Liver (tissue), 9 donors: ENCODE measurements around the gene FGD6. TPM values are rescaled to one million over a fixed set of nuclear protein-coding genes. Genes with fewer than 3 reads are reported as not detected.

Source experiments
- DNase-seq: peaks from one replicate; pipeline ENCODE4 v3.0.0-alpha.2; 2017; ENCODE audit warnings: low spot score
- H3K27ac ChIP-seq, 2 donors: one replicate each; pipeline ENCODE4 v1.7.0; 2013; ENCODE audit warnings: inconsistent platforms in 2 of 2, low read length in 2 of 2, control low read depth in 1 of 2, low read depth in 1 of 2, mild to moderate bottlenecking in 1 of 2
- H3K27me3 ChIP-seq, 4 donors: one replicate each; pipeline versions ENCODE4 v1.6.1 to v1.7.0; 2013; ENCODE audit warnings: low read length in 3 of 4, inconsistent platforms in 1 of 4, mild to moderate bottlenecking in 1 of 4, moderate library complexity in 1 of 4; ENCODE audit not compliant: control insufficient read depth in 4 of 4, insufficient read depth in 4 of 4
- H3K36me3 ChIP-seq, 4 donors: one replicate each; pipeline versions ENCODE4 v1.6.1 to v1.7.0; 2013; ENCODE audit warnings: low read length in 3 of 4, mild to moderate bottlenecking in 3 of 4, low read depth in 1 of 4, moderate library complexity in 1 of 4; ENCODE audit not compliant: control insufficient read depth in 4 of 4, insufficient read depth in 3 of 4
- H3K4me1 ChIP-seq, 4 donors: one replicate each; pipeline versions ENCODE4 v1.6.1 to v1.7.0; 2013; ENCODE audit warnings: low read length in 3 of 4, mild to moderate bottlenecking in 3 of 4, moderate library complexity in 1 of 4; ENCODE audit not compliant: control insufficient read depth in 4 of 4, insufficient read depth in 4 of 4
- H3K4me3 ChIP-seq, 3 donors: one replicate each; pipeline versions ENCODE4 v1.6.1 to v1.7.0; 2013; ENCODE audit warnings: low read length in 3 of 3, control low read depth in 1 of 3, low read depth in 1 of 3, mild to moderate bottlenecking in 1 of 3
- H3K9ac ChIP-seq, 2 donors: one replicate each; pipeline ENCODE4 v1.7.0; 2013; ENCODE audit warnings: low read length in 2 of 2, mild to moderate bottlenecking in 2 of 2, moderate library complexity in 2 of 2, control low read depth in 1 of 2, low read depth in 1 of 2
- H3K9me3 ChIP-seq, 4 donors: one replicate each; pipeline versions ENCODE4 v1.6.1 to v1.7.0; 2013; ENCODE audit warnings: low read length in 3 of 4; ENCODE audit not compliant: control insufficient read depth in 4 of 4
- ATF3 ChIP-seq: IDR thresholded peaks from 2 replicates; pipeline ENCODE4 v1.6.1; 2016; ENCODE audit warnings: antibody characterized with exemption
- CTCF ChIP-seq: fragments of 150-350 bp; IDR thresholded peaks from 2 replicates; pipeline ENCODE4 v1.5.1; 2017; ENCODE audit warnings: improper control_type of control experiment, low read depth, low read length; ENCODE audit not compliant: missing input control
- EGR1 ChIP-seq, 2 donors: IDR thresholded peaks; 2 replicates each; pipeline ENCODE4 v1.6.1; 2016 to 2018; ENCODE audit warnings: antibody characterized with exemption in 2 of 2, low read depth in 2 of 2
- FOXA1 ChIP-seq: IDR thresholded peaks from 2 replicates; pipeline ENCODE4 v1.6.1; 2016; ENCODE audit warnings: antibody characterized with exemption
- FOXA2 ChIP-seq: IDR thresholded peaks from 2 replicates; pipeline ENCODE4 v1.6.1; 2016; ENCODE audit warnings: antibody characterized with exemption
- GABPA ChIP-seq, 2 donors: IDR thresholded peaks in 1 of 2; conservative IDR thresholded peaks in 1 of 2; 2 replicates each; pipeline ENCODE4 v1.6.1; 2016; ENCODE audit warnings: antibody characterized with exemption in 2 of 2, mild to moderate bottlenecking in 1 of 2, moderate library complexity in 1 of 2
- HNF4G ChIP-seq: IDR thresholded peaks from 2 replicates; pipeline ENCODE4 v1.6.1; 2016; ENCODE audit warnings: antibody characterized with exemption
- JUND ChIP-seq, 2 donors: IDR thresholded peaks; 2 replicates each; pipeline ENCODE4 v1.6.1; 2016; ENCODE audit warnings: antibody characterized with exemption in 2 of 2
- MAX ChIP-seq: IDR thresholded peaks from 2 replicates; pipeline ENCODE4 v1.6.1; 2016; ENCODE audit warnings: antibody characterized with exemption
- NR2F2 ChIP-seq: IDR thresholded peaks from 2 replicates; pipeline ENCODE4 v1.6.1; 2016; ENCODE audit warnings: antibody characterized with exemption
- RAD21 ChIP-seq, 2 donors: IDR thresholded peaks; 2 replicates each; pipeline ENCODE4 v1.6.1; 2016; ENCODE audit warnings: antibody characterized with exemption in 2 of 2, mild to moderate bottlenecking in 2 of 2
- REST ChIP-seq: IDR thresholded peaks from 2 replicates; pipeline ENCODE4 v1.6.1; 2016; ENCODE audit warnings: antibody characterized with exemption, mild to moderate bottlenecking
- RXRA ChIP-seq, 2 donors: IDR thresholded peaks; 2 replicates each; pipeline ENCODE4 v1.6.1; 2017 to 2018; ENCODE audit warnings: antibody characterized with exemption in 2 of 2, mild to moderate bottlenecking in 1 of 2
- ZBTB33 ChIP-seq: IDR thresholded peaks from 2 replicates; pipeline ENCODE4 v1.6.1; 2016; ENCODE audit warnings: antibody characterized with exemption
- WGBS: extraction: QIAGEN DNeasy Blood & Tissue Kit; methylation state at CpG from one replicate; pipeline ENCODE4 v1.1.7; 2013; 5-methylcytosine and 5-hydroxymethylcytosine counted together
- polyA plus RNA-seq, 2 donors: library from polyadenylated mRNA; stranded (reverse) in 1 of 2; unstranded in 1 of 2; fragments of 200-250 nt in 1 of 2; fragments of >200 nt in 1 of 2; fragmentation: Nextera tagmentation in 1 of 2; extraction: Ambion mirVana in 1 of 2; gene quantifications; one replicate each; pipeline versions ENCODE4 v1.2.1 to v1.2.3, GENCODE V29; 2013 to 2015
- total RNA-seq, 2 donors: library from RNA; depleted of rRNA; stranded (reverse); fragments of >200 nt; gene quantifications; one replicate each; pipeline ENCODE4 v1.2.3, GENCODE V29; 2014
- donor health status: healthy.
- donor health status: healthy.
- donor health status: healthy.
- donor health status: healthy.
- donor health status: healthy.

Gene FGD6
- total and polyA plus RNA-seq, 4 donors: 0.54 to 6.9 (median 2.4) TPM

- H3K36me3 ChIP-seq: no peaks in the 10 kb centered on the region
- WGBS: 93% methylated on average over 4 of the region's 4 CpGs
Measured at GRCh38 chr12:95077341-95077740, 139.9 kb downstream of the FGD6 start.

GRCh38 chr12:95074766-95075165 lies 142.5 kb downstream of the FGD6 start:
- DNase-seq: no peak
- peaks cover 0 to 7% (median 5%) of the 10 kb centered on the region in 4 donors for H3K4me1 ChIP-seq
- H3K9ac ChIP-seq: no peak overlapping the region
- peaks cover 0 to 3% (median 0%) of the 10 kb centered on the region in 4 donors for H3K36me3 ChIP-seq
- no peak overlapping the region for H3K4me3 ChIP-seq
- WGBS: 48% methylated on average over 5 of the region's 5 CpGs
- H3K27ac ChIP-seq: no peak overlapping the region
- H3K9me3 ChIP-seq: no peaks in the 10 kb centered on the region
- H3K27me3 ChIP-seq: no peaks in the 10 kb centered on the region
- TF ChIP-seq JUND (IDR thresholded peaks at IDR 0.05): no peak
- no peak for TF ChIP-seq MAX
- TF ChIP-seq CTCF: no peak
- no peak for TF ChIP-seq FOXA2
- no peak for TF ChIP-seq GABPA (IDR thresholded peaks at IDR 0.05 in 1 of 2, conservative IDR thresholded peaks at IDR 0.05 in 1 of 2)
- no peak for TF ChIP-seq NR2F2
- TF ChIP-seq ZBTB33: no peak

More at GRCh38 chr12:95077341-95077740, 139.9 kb downstream of the FGD6 start:
- TF ChIP-seq HNF4G: no peak
- no peak for TF ChIP-seq RXRA (IDR thresholded peaks at IDR 0.05)
- no peak for TF ChIP-seq RAD21 (IDR thresholded peaks at IDR 0.05)
- TF ChIP-seq NR2F2: no peak
- no peak for TF ChIP-seq FOXA1
- TF ChIP-seq MAX: no peak
- TF ChIP-seq JUND (IDR thresholded peaks at IDR 0.05): no peak
- no peak for TF ChIP-seq REST
- TF ChIP-seq GABPA (IDR thresholded peaks at IDR 0.05 in 1 of 2, conservative IDR thresholded peaks at IDR 0.05 in 1 of 2): no peak
- no peak for TF ChIP-seq CTCF
- TF ChIP-seq ATF3: no peak
- TF ChIP-seq EGR1 (IDR thresholded peaks at IDR 0.05; ENCODE audit: low read depth in 2 of 2): no peak
- no peaks in the 10 kb centered on the region for H3K27me3 ChIP-seq
- H3K27ac ChIP-seq: no peak overlapping the region
- no peak overlapping the region for H3K4me3 ChIP-seq
- no peak for DNase-seq
- no peaks in the 10 kb centered on the region for H3K9me3 ChIP-seq
- no peak overlapping the region for H3K9ac ChIP-seq
- peaks cover 0 to 2% (median 2%) of the 10 kb centered on the region in 4 donors for H3K4me1 ChIP-seq
